GM18909 (cell line): Measurements from ENCODE around the gene COL4A5.
"Not testable (repeated sequence)": the region's sequence is repeated elsewhere in the genome, so short reads cannot be mapped to it uniquely, and the experiment has no call there.

Experiments used
- ATAC-seq: cut with Tn5 transposase; IDR thresholded peaks from one replicate; pipeline ENCODE4 v1.9.1; 2021; ENCODE audit warnings: mild to moderate bottlenecking; ENCODE audit not compliant: unreplicated experiment, poor library complexity

Gene COL4A5

DNA sequence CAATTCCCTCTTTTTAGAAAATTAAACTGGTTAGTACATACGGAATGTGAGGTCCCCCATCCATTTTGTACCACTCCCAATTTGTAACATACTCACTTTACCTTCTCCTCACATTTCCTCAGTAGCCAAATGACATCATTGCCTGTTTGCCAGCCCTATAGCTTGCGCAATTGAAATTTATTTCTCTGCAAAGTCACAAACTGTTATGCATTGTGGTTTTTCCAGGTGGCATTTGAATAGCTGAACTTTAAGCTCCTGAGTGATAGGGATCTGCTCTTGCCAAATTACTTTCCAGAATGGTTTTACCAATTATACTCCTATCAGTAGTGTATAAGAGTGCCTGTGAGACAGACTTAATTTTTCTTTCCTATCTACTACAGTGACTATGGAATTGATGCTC lies 7.7 kb downstream of the COL4A5 start:
- ATAC-seq = no peak

DNA sequence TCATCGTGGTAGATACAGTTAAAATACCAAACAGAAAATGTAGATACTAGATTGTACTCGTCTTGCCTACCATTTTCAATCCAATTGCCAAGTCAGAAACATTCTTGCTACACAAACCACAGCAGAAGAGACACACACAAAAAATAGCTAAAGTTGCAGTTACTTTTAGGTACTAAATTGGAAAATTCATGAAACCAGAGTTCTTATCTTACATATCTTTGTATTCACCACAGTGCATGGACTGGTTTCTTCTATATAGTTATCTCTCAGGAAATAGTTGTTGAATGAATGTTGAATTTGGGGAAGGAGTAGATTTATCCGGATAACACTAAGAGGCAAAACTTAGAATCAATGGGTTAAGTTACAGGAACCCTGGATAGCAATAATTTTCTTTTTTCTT lies 14.2 kb downstream of the COL4A5 start:
- ATAC-seq = no peak

GRCh38 chrX:108456971-108457477 lies 17.4 kb downstream of the COL4A5 start:
- no peak for ATAC-seq

GRCh38 chrX:108464604-108465003 lies 25.0 kb downstream of the COL4A5 start:
- no peak for ATAC-seq

- no peak for ATAC-seq
These were observed 28.8 kb downstream of the COL4A5 start for GRCh38 chrX:108468486-108468885.

DNA sequence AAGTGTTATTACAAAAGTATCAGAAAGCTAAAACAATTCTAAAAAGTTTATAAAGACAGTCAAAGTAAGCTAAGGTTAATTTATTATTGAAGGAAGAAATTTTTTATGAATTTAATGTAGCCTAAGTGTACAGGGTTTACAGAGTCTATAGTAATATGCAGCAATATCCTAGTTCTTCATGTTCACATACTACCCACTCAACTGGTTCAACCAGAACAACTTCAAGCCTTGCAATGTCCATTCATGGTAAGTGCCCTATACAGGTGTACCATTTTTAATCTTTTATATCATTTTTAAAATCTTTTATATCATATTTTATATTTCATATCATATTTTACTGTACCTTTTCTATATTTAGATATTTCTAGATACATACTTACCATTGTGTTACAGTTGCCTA lies 34.3 kb downstream of the COL4A5 start:
- no peak for ATAC-seq

DNA sequence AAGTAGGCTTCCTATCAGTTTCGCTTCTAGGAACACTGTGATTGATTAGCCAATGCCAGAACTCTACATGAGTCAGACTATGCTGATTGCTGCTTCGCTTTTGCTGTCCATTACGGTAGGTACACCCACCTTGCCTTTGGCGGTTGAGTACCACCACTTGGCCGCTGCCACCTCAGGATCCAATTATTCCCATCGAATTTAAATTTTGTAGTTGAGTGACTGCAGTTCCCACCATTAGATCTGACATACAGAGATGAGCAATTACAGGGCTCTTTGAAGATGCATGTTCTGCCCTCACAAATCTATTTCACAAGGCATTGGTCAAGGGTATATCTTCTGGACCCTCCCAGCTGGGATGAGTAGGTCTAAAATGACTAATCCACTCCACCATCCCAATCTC lies 41.9 kb downstream of the COL4A5 start:
- not testable (repeated sequence) for ATAC-seq

DNA sequence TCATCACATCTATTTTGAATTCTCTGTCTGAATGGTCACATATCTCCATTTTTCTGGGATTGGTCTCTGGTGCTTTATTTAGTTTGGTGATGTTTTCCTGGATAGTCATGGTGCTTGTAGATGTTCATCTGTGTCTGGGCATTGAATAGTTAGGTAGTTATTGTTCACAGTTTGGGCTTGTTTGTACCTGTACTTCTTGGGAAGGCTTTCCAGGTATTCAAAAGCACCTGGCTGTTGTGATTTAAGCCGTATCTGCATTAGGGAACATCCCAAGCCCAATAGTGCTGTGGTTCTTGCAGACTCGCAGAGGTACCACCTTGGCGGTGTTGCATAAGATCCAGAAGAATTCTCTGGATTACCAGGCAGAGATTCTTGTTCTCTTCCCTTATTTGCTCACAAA lies 44.6 kb downstream of the COL4A5 start:
- ATAC-seq = no peak

DNA sequence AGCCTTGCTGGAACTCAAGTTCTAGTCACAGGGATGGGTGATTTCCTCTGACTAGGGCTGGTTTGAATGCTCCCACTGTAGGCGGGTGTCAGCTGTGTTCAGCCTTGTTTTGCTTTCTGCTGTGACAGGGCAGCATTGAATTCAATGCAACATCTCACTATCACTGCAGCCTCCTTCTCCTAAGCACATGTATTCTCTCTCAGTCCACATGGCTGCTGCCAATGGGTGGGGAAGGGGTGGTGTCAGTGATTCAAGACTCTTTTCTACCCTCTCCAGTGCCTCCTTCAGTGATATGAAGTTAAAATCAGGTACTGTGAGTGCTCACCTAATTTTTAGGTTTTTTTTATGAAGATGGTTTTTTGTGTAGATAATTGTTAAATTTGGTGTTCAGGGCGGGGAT lies 46.3 kb downstream of the COL4A5 start:
- ATAC-seq = no peak

GRCh38 chrX:108494406-108495090 lies 54.9 kb downstream of the COL4A5 start:
- ATAC-seq = no peak

DNA sequence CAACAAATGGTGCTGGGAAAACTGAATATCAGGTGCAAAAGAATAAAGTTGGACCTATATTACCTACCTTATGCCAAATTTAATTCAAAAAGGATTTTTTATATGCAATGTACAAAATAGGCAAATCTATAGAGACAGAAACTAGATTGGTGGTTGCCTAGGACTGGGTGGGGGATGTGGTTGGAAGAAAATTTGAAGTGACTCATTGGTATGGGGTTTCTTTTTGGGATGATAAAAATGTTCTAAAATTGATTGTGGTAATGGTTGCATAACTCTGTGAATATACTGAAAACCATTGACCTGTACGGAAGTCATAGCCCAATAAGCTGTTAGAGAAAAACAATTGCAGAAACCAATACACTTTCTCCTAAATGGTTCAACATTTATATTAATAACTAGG lies 72.1 kb downstream of the COL4A5 start:
- ATAC-seq = no peak

DNA sequence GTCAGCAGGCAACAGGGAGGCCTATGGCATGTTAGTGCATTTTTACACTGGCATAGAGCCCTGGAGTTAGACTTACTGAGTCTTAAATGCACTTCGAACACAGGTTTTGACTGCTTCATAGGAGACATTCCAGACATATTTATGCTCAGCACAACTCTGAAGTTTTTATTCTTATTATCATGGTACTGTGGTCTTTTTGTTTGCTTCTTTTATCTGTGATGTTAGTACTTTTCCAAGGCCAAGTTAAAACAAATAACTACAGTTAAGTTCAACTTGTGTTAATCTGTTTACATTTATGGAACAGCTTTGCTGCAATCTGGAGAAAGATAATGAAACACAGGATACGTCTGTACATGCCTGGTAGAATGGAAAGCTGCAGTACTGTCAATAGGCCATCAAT lies 76.5 kb downstream of the COL4A5 start:
- no peak for ATAC-seq

GRCh38 chrX:108527724-108528123 lies 88.1 kb downstream of the COL4A5 start:
- ATAC-seq = no peak

DNA sequence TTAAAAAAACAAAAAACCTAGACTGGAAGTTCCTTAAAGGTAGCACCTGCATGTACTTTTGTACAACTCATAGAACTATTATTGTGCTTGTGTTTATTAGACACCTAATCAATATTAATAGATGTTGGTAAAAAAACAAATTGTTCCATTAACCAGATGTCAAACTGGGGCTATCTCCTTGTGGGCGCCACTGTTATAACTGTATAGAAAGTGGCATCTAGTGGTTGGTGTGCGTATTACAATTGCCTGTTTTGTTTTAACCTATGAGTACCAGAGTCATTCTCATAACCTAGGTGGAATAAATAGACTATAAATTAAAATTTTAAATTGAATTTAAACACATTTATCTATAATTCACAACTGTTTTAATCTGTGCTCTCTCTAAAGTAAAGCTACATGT lies 97.4 kb downstream of the COL4A5 start:
- peak; percentile 90 for ATAC-seq

- ATAC-seq = no peak
These were observed 101.6 kb downstream of the COL4A5 start for GRCh38 chrX:108541286-108541685.

DNA sequence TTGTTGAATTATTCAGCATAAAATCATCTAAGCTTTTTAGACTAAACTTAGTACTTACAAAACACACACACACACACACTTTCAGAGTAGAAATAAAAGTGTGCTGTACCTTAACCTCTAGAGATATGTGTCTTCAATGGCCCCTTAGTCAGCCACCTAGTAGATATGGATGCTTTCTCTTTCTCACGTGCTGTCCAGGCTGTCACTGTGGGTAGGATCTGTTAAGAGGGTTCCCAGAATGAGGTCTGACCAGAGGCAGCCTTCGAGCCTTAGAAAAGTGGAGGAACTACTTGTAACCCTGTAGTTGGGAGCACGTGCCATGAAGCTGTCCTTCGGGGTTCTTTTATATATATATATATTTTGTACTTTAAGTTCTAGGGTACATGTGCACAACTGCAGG lies 117.9 kb downstream of the COL4A5 start:
- ATAC-seq = no peak

- no peak for ATAC-seq
These were observed 118.6 kb downstream of the COL4A5 start for GRCh38 chrX:108558217-108558616.

GRCh38 chrX:108573136-108573535 lies 133.5 kb downstream of the COL4A5 start:
- ATAC-seq = peak; percentile 74

DNA sequence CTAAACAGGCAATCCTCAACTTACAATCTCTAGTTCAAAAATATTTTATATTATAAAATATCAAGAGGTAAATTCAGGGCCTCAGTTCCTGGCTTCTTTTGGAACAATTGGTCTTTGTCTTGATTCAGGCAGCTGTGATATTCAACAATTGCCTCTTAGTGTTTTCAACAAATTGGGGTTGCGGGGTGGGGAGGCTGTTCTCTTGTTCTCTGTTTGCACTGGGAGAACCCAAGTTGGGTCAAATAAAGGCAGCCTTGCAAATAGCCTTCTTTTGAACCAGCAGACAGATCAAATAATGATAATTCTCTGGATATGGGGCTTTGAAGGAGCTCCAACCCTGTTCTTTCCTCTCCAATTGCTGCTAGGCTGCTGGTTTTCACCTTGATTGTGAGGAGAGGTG lies 142.5 kb downstream of the COL4A5 start:
- ATAC-seq = no peak

- ATAC-seq = no peak
These were observed 145.1 kb downstream of the COL4A5 start for GRCh38 chrX:108584617-108585211.

- no peak for ATAC-seq
These were observed 150.9 kb downstream of the COL4A5 start for GRCh38 chrX:108590496-108590895.

- no peak for ATAC-seq
These were observed 161.6 kb downstream of the COL4A5 start for GRCh38 chrX:108601276-108601675.
